ENCODE results near the gene BMP3.

Gene BMP3

DNA sequence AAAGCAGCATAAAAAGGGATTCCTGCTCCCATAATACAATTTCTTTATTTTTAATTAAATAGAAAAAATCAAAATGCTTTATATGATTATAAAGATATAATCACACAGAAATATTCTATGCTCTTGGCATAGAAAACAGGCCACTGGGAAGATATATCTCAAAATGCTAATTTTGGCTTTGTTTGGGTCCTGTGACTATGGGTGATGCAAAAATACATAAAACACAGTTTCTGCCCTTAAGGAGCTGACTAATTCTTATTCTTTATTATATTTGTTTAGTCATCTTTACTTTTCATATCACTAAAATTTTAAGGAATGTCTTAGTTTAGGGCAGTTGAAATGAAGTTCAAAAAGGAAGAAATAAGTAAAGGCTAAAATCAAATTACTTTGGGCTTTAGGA lies 7.0 kb upstream of the BMP3 start:
- Histone ChIP-seq H3K4me1 (ENCODE audit: insufficient read depth, low read length) (no peaks in the 10 kb centered on the region), H3K27me3 (ENCODE audit: insufficient read depth, low read length) (peaks cover 27% of the 10 kb centered on the region), H3K9me3 (ENCODE audit: insufficient read depth, low read depth, low read length) (no peaks in the 10 kb centered on the region), H3K27ac (ENCODE audit: low read length) (no peak overlapping the region), H3K9ac (ENCODE audit: low read depth, low read length) (no peak overlapping the region), H3K36me3 (ENCODE audit: insufficient read depth, low read depth, low read length) (no peaks in the 10 kb centered on the region), H3K4me3 (ENCODE audit: low read length) (no peak overlapping the region)

DNA sequence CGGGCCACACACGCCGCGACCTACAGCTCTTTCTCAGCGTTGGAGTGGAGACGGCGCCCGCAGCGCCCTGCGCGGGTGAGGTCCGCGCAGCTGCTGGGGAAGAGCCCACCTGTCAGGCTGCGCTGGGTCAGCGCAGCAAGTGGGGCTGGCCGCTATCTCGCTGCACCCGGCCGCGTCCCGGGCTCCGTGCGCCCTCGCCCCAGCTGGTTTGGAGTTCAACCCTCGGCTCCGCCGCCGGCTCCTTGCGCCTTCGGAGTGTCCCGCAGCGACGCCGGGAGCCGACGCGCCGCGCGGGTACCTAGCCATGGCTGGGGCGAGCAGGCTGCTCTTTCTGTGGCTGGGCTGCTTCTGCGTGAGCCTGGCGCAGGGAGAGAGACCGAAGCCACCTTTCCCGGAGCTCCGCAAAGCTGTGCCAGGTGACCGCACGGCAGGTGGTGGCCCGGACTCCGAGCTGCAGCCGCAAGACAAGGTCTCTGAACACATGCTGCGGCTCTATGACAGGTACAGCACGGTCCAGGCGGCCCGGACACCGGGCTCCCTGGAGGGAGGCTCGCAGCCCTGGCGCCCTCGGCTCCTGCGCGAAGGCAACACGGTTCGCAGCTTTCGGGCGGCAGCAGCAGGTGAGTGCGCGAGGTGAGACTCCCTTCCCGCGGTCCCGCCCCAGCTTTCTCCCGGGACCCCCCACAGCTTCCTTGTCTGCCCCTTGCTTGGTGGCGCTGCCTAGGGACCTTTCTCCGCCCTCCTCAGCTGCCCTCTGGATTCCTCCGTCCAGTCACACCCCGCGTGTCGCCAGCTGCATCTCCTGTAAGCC lies 678 bp downstream of the BMP3 start:
- Histone ChIP-seq H3K4me1 (ENCODE audit: insufficient read depth, low read length) (peaks cover 4% of the 10 kb centered on the region; the same call in 1 of the 2 replicates), H3K27ac (ENCODE audit: low read length) (no peak overlapping the region), H3K4me3 (ENCODE audit: low read length) (peak overlapping the region; percentile 72), H3K36me3 (ENCODE audit: insufficient read depth, low read depth, low read length) (no peaks in the 10 kb centered on the region), H3K9me3 (ENCODE audit: insufficient read depth, low read depth, low read length) (no peaks in the 10 kb centered on the region), H3K9ac (ENCODE audit: low read depth, low read length) (no peak overlapping the region), H3K27me3 (ENCODE audit: insufficient read depth, low read length) (peaks cover 78% of the 10 kb centered on the region)

DNA sequence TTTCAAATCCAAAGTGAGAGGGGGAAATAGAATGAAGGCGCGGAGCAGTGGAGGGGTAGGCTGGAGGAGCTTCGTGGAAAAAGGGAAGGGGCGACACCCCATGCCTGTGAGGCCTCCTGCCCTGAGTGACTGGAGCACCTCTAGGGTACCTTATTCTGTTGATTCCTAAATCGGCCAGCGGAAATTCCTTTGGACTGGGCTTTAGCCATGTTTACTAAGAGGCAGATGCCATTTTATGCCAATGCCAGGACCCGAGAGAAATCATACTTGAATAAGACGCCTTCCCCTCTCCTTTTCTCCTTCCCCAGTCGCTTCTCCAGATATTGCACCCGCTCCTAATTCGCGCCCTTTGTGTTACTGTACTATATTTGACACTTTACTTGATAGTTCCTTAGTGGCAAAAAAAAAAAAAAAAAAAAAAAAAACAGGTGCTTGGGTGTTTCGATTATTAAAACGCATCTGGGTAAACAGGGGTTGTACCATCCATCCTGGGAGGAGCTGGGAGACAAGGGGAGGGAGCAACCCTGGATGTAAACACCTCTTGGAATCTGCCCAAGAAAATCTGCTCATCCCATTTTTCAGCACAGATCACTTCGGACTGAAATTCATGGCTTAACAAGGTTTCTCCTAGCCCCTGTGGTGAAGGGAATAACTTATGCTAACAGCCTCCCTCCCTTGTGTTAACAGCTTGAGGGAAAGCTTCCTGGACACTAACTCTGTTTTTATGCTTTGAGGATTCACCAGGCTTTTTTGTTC lies 1.5 kb downstream of the BMP3 start:
- no peak overlapping the region for H3K27ac ChIP-seq (ENCODE audit: low read length)
- peaks cover 75% of the 10 kb centered on the region for H3K27me3 ChIP-seq (ENCODE audit: insufficient read depth, low read length)
- H3K4me3 ChIP-seq (ENCODE audit: low read length), result peak overlapping the region; percentile 72

DNA sequence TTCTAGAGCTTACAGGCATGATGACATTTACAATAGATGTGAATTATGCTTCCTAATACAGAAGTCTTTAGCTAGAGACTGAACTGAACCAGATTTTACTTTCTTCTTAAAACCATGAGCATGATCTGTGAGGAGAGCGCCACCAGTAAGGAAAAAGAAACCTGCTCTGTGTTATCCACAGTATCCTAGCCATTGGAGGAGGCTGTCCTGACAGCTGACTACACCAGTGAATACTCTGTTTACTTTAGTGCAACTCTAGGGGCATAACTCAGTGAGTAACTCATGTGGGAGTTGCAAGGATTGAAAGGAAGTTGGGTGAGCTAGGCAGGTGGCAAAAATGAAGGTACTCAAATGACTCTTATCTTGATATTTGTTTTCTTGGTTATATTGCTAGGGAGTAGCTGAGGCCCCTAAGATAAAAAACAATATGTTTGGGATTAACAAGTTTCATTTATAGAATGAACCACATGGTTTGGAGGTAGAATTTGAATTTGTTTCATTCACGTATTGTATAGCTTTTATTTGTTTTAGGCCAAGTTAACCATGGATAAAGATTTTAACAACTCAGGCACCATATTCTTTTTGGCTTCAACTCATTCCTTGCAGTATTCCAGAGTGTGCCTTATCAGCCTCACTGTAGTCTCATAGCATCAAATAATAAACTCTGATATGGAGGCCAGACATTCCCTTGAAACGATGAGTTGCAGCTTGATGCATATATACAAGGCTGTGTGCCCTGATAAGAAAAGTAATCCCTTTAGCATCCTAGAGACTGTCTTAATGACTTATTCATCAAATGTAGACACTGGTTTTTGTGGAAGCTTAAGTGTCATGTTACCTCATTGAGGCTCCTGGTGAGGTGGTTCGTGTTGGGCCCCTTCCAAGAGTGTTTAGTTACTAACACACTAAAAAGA lies 2.5 kb downstream of the BMP3 start:
- peaks cover 4% of the 10 kb centered on the region; the same call in 1 of the 2 replicates for H3K4me1 ChIP-seq (ENCODE audit: insufficient read depth, low read length)
- H3K36me3 ChIP-seq (ENCODE audit: insufficient read depth, low read depth, low read length), result no peaks in the 10 kb centered on the region
- no peaks in the 10 kb centered on the region for H3K9me3 ChIP-seq (ENCODE audit: insufficient read depth, low read depth, low read length)
- H3K27me3 ChIP-seq (ENCODE audit: insufficient read depth, low read length), result peaks cover 65% of the 10 kb centered on the region
- no peak overlapping the region for H3K4me3 ChIP-seq (ENCODE audit: low read length)
- H3K27ac ChIP-seq (ENCODE audit: low read length), result no peak overlapping the region
- no peak overlapping the region for H3K9ac ChIP-seq (ENCODE audit: low read depth, low read length)

More for the DNA sequence above, 1.5 kb downstream of the BMP3 start:
- H3K4me1 ChIP-seq (ENCODE audit: insufficient read depth, low read length), result peaks cover 4% of the 10 kb centered on the region; the same call in 1 of the 2 replicates
- H3K9me3 ChIP-seq (ENCODE audit: insufficient read depth, low read depth, low read length), result no peaks in the 10 kb centered on the region
- H3K36me3 ChIP-seq (ENCODE audit: insufficient read depth, low read depth, low read length), result no peaks in the 10 kb centered on the region
- no peak overlapping the region for H3K9ac ChIP-seq (ENCODE audit: low read depth, low read length)

DNA sequence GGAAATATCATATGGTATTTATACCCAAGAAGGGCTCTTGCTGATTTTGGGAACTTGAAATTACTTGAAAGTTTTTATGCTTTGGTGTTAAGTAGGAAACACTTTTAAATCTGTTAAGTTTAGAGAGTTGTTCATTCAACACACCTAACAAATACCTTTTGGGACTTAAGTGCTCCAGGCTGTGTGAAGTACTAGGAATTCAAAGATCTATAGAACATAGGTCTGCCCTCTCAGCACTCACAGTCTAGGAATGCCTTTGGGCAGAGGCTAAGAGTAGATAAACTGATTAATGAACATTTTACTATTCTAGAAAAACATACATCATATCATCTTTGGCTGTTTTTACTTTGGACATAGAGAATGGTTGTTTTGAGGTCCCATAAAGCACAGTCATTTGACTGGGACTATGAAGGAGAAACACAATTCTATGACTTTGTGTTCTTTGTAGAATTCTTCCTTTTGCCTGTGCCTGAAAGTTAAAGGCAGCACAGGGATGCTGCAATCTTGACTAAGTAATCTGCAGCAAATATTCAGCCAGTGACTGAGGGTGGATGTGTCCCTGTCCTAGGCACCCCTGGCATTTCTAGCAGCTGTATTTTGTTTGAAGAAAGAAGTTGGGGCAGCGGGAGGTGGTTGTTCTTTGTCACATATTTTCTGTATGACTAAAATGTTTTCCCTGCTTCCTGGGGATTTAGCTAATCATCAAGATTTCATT lies 8.3 kb downstream of the BMP3 start:
- Histone ChIP-seq H3K9ac (ENCODE audit: low read depth, low read length) (no peak overlapping the region), H3K9me3 (ENCODE audit: insufficient read depth, low read depth, low read length) (no peaks in the 10 kb centered on the region), H3K36me3 (ENCODE audit: insufficient read depth, low read depth, low read length) (no peaks in the 10 kb centered on the region)

DNA sequence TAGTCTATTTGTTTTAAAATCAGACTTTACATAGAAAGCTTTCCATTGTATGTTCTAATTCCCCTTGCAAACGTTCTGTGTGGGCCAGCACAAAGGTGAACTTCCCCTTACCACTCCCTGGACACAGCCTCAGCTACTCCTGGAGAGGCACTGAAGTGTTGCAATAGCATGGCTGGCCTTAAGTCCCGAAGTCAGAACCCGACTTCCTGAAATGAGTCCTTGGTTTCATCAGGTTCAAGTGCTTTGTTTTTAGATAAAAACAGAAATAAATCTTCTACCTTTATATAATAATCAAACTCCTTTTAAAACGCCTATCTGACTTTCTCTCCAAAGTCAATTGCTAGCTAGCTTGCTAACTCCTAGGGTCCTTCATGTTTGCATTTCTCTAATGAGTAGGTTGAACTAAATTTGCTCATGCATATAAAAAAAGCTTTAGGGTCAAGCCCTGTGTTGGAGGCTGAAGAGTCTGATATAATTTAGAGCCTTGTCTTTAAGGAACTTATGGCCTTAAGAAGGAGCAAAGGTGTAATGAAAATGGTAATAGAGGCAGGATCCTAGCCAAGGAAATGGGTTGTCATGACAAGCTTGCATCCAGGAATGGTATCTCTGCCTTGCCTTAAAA lies 9.0 kb downstream of the BMP3 start:
- peaks cover under 1% of the 10 kb centered on the region for H3K27me3 ChIP-seq (ENCODE audit: insufficient read depth, low read length)
- H3K36me3 ChIP-seq (ENCODE audit: insufficient read depth, low read depth, low read length), result no peaks in the 10 kb centered on the region
- H3K9ac ChIP-seq (ENCODE audit: low read depth, low read length), result no peak overlapping the region
- H3K9me3 ChIP-seq (ENCODE audit: insufficient read depth, low read depth, low read length), result no peaks in the 10 kb centered on the region
- H3K4me1 ChIP-seq (ENCODE audit: insufficient read depth, low read length), result no peaks in the 10 kb centered on the region
- H3K4me3 ChIP-seq (ENCODE audit: low read length), result no peak overlapping the region
- H3K27ac ChIP-seq (ENCODE audit: low read length), result no peak overlapping the region

More for the DNA sequence above, 8.3 kb downstream of the BMP3 start:
- Histone ChIP-seq H3K27me3 (ENCODE audit: insufficient read depth, low read length) (peaks cover 7% of the 10 kb centered on the region), H3K27ac (ENCODE audit: low read length) (no peak overlapping the region), H3K4me3 (ENCODE audit: low read length) (no peak overlapping the region), H3K4me1 (ENCODE audit: insufficient read depth, low read length) (no peaks in the 10 kb centered on the region)

DNA sequence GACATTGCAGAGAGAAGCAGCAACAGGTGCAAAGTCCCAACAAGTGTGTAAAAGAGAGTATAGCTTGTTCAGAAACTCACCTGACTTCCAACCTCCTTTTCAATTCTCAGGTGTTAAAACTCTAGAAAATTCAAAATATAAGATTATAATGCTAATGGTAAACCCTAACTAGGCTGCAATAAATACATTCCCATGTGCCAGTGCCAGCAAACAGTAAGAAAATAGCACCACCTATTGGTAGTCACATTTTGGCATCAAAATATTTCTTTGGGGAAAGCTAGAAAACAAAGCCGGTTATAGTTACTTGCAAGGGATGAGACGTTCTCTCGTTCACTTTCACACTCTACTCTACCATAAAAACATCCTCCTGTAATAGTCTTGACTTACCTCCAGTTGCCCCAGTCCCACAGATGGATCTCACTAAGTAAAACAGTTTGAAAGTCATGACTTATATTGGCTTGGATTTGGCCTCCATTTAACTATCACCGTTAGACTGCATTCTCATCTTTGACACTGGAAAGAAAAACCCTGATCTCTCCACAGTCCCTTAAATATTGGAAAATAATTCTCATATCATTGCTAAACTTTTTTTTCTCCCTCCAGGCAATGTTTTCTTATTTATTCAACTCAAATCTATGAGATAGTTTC lies 9.6 kb downstream of the BMP3 start:
- H3K4me1 ChIP-seq (ENCODE audit: insufficient read depth, low read length), result no peaks in the 10 kb centered on the region
- no peaks in the 10 kb centered on the region; the same call in 1 of the 2 replicates for H3K27me3 ChIP-seq (ENCODE audit: insufficient read depth, low read length)
- H3K9me3 ChIP-seq (ENCODE audit: insufficient read depth, low read depth, low read length), result no peaks in the 10 kb centered on the region
- H3K27ac ChIP-seq (ENCODE audit: low read length), result no peak overlapping the region
- no peak overlapping the region for H3K9ac ChIP-seq (ENCODE audit: low read depth, low read length)
- no peaks in the 10 kb centered on the region for H3K36me3 ChIP-seq (ENCODE audit: insufficient read depth, low read depth, low read length)
- no peak overlapping the region for H3K4me3 ChIP-seq (ENCODE audit: low read length)

DNA sequence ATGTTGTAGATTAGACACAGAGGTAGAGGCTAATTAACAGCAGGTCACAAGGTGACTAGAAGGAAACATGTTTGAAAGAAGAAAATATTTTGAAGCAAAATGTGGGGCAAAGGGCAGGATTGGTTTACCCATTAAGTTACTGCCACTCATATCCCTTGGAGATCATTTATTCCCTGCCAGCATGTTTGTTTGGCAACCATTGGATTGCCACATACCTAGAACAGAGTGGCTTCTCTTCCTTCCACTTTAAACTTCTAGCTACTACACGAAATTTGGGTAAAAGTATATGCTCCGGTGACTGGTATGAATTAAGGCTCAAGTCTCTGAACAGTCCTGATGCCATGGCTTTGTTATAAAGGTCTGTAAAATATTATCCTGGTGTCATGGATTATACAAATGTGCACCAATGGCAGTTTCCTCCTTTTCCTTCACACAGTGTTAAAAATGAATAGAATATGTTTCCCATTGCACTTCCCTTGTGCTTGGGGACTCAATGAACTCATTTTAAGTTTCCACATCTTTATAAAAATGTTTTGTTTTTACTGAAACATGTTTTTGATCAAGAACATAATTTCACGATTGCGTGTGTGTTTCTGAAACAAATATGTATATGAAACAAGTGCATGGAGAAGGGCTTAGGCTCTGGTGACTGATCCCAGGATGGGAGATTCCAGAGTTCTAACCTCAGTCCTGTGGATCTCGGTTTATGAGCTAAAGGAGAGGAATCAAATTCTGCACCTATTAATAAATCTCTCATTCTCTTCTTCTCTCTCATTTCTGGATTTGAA lies 12.3 kb downstream of the BMP3 start:
- H3K9me3 ChIP-seq (ENCODE audit: insufficient read depth, low read depth, low read length), result no peaks in the 10 kb centered on the region
- H3K4me1 ChIP-seq (ENCODE audit: insufficient read depth, low read length), result no peaks in the 10 kb centered on the region
- no peaks in the 10 kb centered on the region; the same call in 1 of the 2 replicates for H3K27me3 ChIP-seq (ENCODE audit: insufficient read depth, low read length)
- H3K27ac ChIP-seq (ENCODE audit: low read length), result no peak overlapping the region
- no peak overlapping the region for H3K4me3 ChIP-seq (ENCODE audit: low read length)
- no peak overlapping the region for H3K9ac ChIP-seq (ENCODE audit: low read depth, low read length)
- no peaks in the 10 kb centered on the region for H3K36me3 ChIP-seq (ENCODE audit: insufficient read depth, low read depth, low read length)

DNA sequence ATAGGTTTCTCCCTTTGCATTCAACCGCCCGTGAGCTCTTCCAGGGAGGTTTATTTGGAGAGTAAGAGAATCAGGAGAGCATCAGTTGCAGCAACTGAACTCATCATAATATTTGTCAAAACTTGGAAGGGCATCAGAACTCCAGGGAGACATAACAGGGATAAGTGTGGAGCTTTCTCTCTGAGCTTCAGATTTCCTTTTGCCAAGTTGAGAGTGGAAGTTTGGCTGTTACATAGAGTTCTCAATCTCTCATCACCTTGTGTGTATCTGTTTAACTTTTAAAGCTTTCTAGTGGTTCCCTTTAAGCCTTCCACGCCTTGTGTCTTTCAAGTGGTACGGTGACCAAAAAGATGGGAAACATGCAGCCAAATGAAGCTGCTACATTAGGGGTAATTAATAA lies 18.8 kb downstream of the BMP3 start:
- Histone ChIP-seq H3K4me3 (ENCODE audit: low read length) (no peak overlapping the region), H3K27me3 (ENCODE audit: insufficient read depth, low read length) (no peaks in the 10 kb centered on the region), H3K4me1 (ENCODE audit: insufficient read depth, low read length) (peaks cover 5% of the 10 kb centered on the region; the same call in 1 of the 2 replicates), H3K9me3 (ENCODE audit: insufficient read depth, low read depth, low read length) (no peaks in the 10 kb centered on the region), H3K9ac (ENCODE audit: low read depth, low read length) (no peak overlapping the region), H3K27ac (ENCODE audit: low read length) (no peak overlapping the region), H3K36me3 (ENCODE audit: insufficient read depth, low read depth, low read length) (no peaks in the 10 kb centered on the region)

DNA sequence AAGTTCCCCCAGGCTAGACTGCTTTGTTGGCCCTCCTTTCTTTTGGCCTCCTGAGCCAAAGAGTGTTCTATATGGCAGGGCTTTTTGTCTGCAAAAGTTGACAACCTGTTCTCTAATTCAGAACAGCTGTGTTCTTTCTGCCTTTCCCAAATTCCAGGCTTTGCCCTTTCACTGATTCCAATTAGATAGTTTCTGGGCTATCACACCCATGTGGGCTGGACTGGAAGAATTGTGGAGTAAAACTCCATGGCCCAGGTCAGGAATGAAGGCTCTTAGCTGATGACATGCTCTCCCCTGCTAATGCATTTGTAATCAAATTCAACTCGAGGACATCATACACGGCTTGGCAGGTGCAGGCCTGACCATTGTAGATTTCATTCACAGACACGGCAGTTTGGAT lies 19.4 kb downstream of the BMP3 start:
- H3K9ac ChIP-seq (ENCODE audit: low read depth, low read length), result no peak overlapping the region
- no peaks in the 10 kb centered on the region for H3K9me3 ChIP-seq (ENCODE audit: insufficient read depth, low read depth, low read length)
- H3K27me3 ChIP-seq (ENCODE audit: insufficient read depth, low read length), result no peaks in the 10 kb centered on the region
- peaks cover 5% of the 10 kb centered on the region; the same call in 1 of the 2 replicates for H3K4me1 ChIP-seq (ENCODE audit: insufficient read depth, low read length)
- no peak overlapping the region for H3K4me3 ChIP-seq (ENCODE audit: low read length)
- H3K27ac ChIP-seq (ENCODE audit: low read length), result no peak overlapping the region
- no peaks in the 10 kb centered on the region for H3K36me3 ChIP-seq (ENCODE audit: insufficient read depth, low read depth, low read length)

Measured in iPS-20b (cell line).